ENCODE results near the gene CCDC85B. TPM values are rescaled to one million over a fixed set of nuclear protein-coding genes. Genes with fewer than 3 reads are reported as not detected.
"Not testable (repeated sequence)": the region's sequence is repeated elsewhere in the genome, so short reads cannot be mapped to it uniquely, and the experiment has no call there.

CCDC85B gene
- total and polyA plus RNA-seq, 2 of the 8 experiments (the other 6 are each of a cell fraction or from before 2014, with no cell fraction given), result 19.8 to 30.8 TPM

DNA sequence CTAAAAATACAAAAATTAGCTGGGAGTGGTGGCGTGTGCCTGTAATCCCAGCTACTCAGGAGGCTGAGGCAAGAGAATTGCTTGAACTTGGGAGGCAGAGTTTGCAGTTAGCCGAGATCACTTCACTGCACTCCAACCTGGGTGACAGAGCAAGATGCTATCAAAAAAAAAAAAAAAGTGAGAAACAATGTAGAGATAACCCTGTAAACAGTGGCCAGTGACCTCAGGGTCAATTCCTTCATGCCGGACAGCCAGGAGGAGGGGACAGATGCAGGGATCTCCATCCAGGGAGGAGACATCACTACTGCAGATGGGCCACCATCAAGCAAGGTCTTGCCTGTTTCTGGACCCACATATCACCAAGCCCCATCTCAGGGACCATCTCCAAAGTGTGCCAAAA is 42.7 kb upstream of the CCDC85B start (continued):
- TF ChIP-seq BRCA1 (IDR thresholded peaks at IDR 0.05; ENCODE audit: low read depth, low read length) (no peak), ZNF274 (IDR thresholded peaks at IDR 0.05; ENCODE audit: borderline replicate concordance, extremely low read depth, low read length) (no peak), CTBP2 (IDR thresholded peaks at IDR 0.05; ENCODE audit: borderline replicate concordance, insufficient read depth, insufficient read length, low read length) (no peak), TAF1 (IDR thresholded peaks at IDR 0.05; ENCODE audit: low read depth, low read length) (no peak), KDM1A (IDR thresholded peaks at IDR 0.05; ENCODE audit: borderline replicate concordance, low read length) (no peak), SIRT6 (IDR thresholded peaks at IDR 0.05; ENCODE audit: low read length) (no peak), GTF2F1 (IDR thresholded peaks at IDR 0.05; ENCODE audit: borderline replicate concordance, low read depth, low read length) (no peak)

- not testable (repeated sequence) for FAIRE-seq; H3K4ac ChIP-seq (replicated peaks; ENCODE audit: insufficient read length, low read depth, low read length); H3K56ac ChIP-seq (replicated peaks; ENCODE audit: insufficient read length, low read depth, low read length); H3K4me2 ChIP-seq (ENCODE audit: insufficient read depth in 1 of 2, low read depth in 2 of 2, low read length in 2 of 2); H2AK5ac ChIP-seq (ENCODE audit: low read depth, low read length); H2BK5ac ChIP-seq (ENCODE audit: low read depth, low read length); H3K27me3 ChIP-seq (replicated peaks in 1 of 4; ENCODE audit: control insufficient read depth in 3 of 4, extremely low read depth in 1 of 4, insufficient read depth in 3 of 4, low read length in 3 of 4); H3K79me1 ChIP-seq (ENCODE audit: low read depth, low read length); H3K18ac ChIP-seq (ENCODE audit: extremely low read depth, low read length); H2BK120ac ChIP-seq (replicated peaks; ENCODE audit: low read depth, low read length); H2BK15ac ChIP-seq (ENCODE audit: low read length); H2BK20ac ChIP-seq (ENCODE audit: low read length); H3K9me3 ChIP-seq (ENCODE audit: insufficient read depth in 2 of 2, low read depth in 1 of 2, low read length in 1 of 2); H3K14ac ChIP-seq (ENCODE audit: insufficient read length); H4K5ac ChIP-seq (ENCODE audit: insufficient read length, low read depth, low read length); H3K4me3 ChIP-seq (ENCODE audit: extremely low read depth in 1 of 4, insufficient read depth in 2 of 4, low read depth in 3 of 4, low read length in 4 of 4); H3K23me2 ChIP-seq (ENCODE audit: low read depth, low read length); H3K4me1 ChIP-seq (replicated peaks in 1 of 4; ENCODE audit: control insufficient read depth in 3 of 4, insufficient read depth in 4 of 4, low read length in 3 of 4); H4K8ac ChIP-seq (ENCODE audit: extremely low read depth, insufficient read depth, low read length); H3K27ac ChIP-seq (ENCODE audit: low read depth, low read length); H2AFZ ChIP-seq (ENCODE audit: low read length); H4K20me1 ChIP-seq (replicated peaks in 1 of 2; ENCODE audit: control insufficient read depth in 1 of 2, insufficient read depth in 2 of 2, low read length in 2 of 2); DNase-seq (ENCODE audit: low read depth in 1 of 2, low spot score in 2 of 2); H3K23ac ChIP-seq (ENCODE audit: insufficient read length); H3K36me3 ChIP-seq (ENCODE audit: control insufficient read depth in 2 of 4, insufficient read depth in 4 of 4, low read length in 3 of 4); H2BK12ac ChIP-seq (ENCODE audit: low read depth, low read length); H4K91ac ChIP-seq (replicated peaks; ENCODE audit: insufficient read length, low read length); H3K9ac ChIP-seq (replicated peaks in 1 of 4; ENCODE audit: extremely low read depth in 1 of 4, low read depth in 3 of 4, low read length in 3 of 4); H3K79me2 ChIP-seq (ENCODE audit: control insufficient read depth in 1 of 2, insufficient read depth in 2 of 2, low read length in 2 of 2)
- POLR2A ChIA-PET (ENCODE audit: partially characterized antibody), result interaction anchor here (1.3 to 38.3 kb wide), 6 partner anchors 10 to 185 kb away, joined by 3 to 1071 read pairs (median 6); partner anchors contain the start of genes CCDC85B, CFL1, CTSW and EFEMP2
- CTCF ChIA-PET (ENCODE audit: partially characterized antibody), result interaction anchor here (0.6 to 15.2 kb wide), 10 partner anchors 9 to 140 kb away, joined by 3 to 283 read pairs (median 10); partner anchors contain the start of genes CCDC85B, CFL1, CTSW and EFEMP2
- WGBS, 2 experiments (ENCODE audit: extremely low coverage in 1 of 2, insufficient coverage in 1 of 2, insufficient read length in 1 of 2, insufficient replicate concordance in 2 of 2, low coverage in 1 of 2, low lambda C conversion rate in 2 of 2, missing lambda C conversion rate in 1 of 2), result 72% methylated on average over 7 of the region's 7 CpGs; no CpG with 5 or more reads in 1 of the 2 experiments
Observed at GRCh38 chr11:65848693-65849092, 41.8 kb upstream of the CCDC85B start.

All from H1 (cell line).